T-helper 1 cell treated with Interleukin-12 subunit alpha and Interleukin-12 subunit beta and Interleukin-4 antibody, amounts not matched to agents 30 μg/mL and 1 μg/mL, for 36 hours (primary cell): ENCODE measurements around the gene RNF157.

Experiments
- H3K27ac Mint-ChIP-seq: one replicate; pipeline ENCODE4 v1.8.0; 2021; ENCODE audit warnings: mild to moderate bottlenecking, mixed read lengths
- H3K27me3 Mint-ChIP-seq: one replicate; pipeline ENCODE4 v1.8.0; 2021; ENCODE audit warnings: low read depth, mixed read lengths
- H3K36me3 Mint-ChIP-seq: one replicate; pipeline ENCODE4 v1.8.0; 2021; ENCODE audit warnings: low read depth, mixed read lengths
- H3K4me1 Mint-ChIP-seq: one replicate; pipeline ENCODE4 v1.8.0; 2021; ENCODE audit warnings: low read depth, mixed read lengths
- H3K4me3 Mint-ChIP-seq: one replicate; pipeline ENCODE4 v1.8.0; 2021; ENCODE audit warnings: mild to moderate bottlenecking, moderate library complexity, mixed read lengths
- H3K9me3 Mint-ChIP-seq: one replicate; pipeline ENCODE4 v1.8.0; 2021; ENCODE audit warnings: mixed read lengths

The RNF157 gene

DNA sequence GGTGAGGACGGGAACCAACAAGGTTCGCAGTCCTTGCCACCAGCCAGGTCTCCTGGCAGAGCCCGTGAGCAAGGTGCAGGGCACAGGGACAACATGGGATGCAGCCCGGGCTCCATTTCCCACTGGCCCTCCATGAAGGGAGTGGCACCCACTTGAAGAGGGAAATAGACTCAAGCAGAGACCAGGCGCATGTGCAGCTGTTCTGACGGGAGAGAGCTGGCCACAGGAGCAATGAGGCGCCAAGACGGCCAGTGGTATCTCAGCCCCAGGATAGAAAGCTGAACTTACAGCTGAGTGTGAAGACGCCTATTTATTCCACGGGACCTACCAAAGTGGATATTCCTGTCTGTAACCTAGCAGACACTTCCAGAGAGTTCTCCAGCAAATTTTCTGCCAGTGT is 91.1 kb downstream of the RNF157 start:
- no peaks in the 10 kb centered on the region for H3K9me3 Mint-ChIP-seq
- no peaks in the 10 kb centered on the region for H3K27me3 Mint-ChIP-seq
- peaks cover 40% of the 10 kb centered on the region for H3K4me1 Mint-ChIP-seq
- H3K27ac Mint-ChIP-seq, result no peak overlapping the region
- H3K36me3 Mint-ChIP-seq, result peaks cover 58% of the 10 kb centered on the region
- H3K4me3 Mint-ChIP-seq, result no peak overlapping the region

DNA sequence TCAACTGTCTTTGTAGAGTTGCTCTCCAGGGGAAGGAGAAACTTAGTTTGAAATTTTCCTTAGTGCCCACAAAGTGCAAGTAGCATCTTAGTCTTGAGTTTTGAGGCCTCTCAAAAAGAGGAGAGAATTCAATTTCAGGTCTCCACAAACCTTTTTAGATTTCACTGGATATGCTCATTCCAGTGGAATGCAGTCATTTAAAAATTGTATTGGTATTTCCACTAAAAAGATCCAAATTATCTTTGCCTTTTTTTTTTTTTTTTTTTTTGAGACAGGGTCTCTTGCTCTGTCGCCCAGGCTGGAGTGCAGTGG is 92.3 kb downstream of the RNF157 start:
- Mint-ChIP-seq H3K27ac (no peak overlapping the region), H3K4me3 (no peak overlapping the region), H3K36me3 (peaks cover 57% of the 10 kb centered on the region), H3K9me3 (no peaks in the 10 kb centered on the region), H3K4me1 (peaks cover 41% of the 10 kb centered on the region), H3K27me3 (no peaks in the 10 kb centered on the region)

DNA sequence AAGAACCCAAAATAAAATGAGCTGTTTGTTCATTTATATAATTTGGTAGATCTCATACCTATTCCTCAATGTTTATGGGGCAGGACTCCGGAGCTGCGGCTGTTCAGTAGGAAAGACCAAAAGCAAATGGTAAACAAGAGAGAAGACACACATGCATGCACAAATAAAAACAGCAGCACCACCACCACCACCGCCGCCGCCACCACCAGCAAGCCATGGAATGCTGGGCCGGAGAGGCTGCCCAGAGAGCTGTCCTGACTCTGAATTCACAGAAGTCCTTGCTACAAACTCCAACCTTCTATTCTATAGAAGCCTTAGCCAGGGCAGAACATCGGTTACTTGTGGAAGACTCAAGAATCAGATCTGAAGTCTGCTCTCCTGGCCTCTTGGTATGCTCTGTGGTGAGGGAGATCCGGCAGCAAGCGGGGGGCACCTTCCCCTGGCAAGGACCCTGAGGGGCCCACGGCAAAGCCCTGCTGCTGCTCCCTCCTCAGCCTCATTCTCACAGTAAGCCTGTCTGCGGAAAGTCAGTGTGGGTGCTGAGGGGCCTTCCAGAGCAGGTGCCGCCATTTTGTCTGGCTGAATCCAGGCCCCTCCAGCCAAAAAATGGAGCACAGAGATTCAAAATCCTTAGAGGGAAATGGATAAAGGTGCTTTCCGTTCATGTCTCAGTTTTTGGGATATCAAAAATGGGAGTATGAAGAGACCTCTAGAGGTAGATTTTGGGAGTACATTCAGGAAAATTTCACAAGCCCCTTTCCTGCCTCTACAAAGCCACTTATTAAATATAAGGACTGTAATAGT is 92.9 kb downstream of the RNF157 start:
- H3K27me3 Mint-ChIP-seq, result no peaks in the 10 kb centered on the region
- H3K36me3 Mint-ChIP-seq, result peaks cover 55% of the 10 kb centered on the region
- no peak overlapping the region for H3K4me3 Mint-ChIP-seq
- peaks cover 45% of the 10 kb centered on the region for H3K4me1 Mint-ChIP-seq
- peak overlapping the region; percentile 26 for H3K27ac Mint-ChIP-seq
- H3K9me3 Mint-ChIP-seq, result no peaks in the 10 kb centered on the region

DNA sequence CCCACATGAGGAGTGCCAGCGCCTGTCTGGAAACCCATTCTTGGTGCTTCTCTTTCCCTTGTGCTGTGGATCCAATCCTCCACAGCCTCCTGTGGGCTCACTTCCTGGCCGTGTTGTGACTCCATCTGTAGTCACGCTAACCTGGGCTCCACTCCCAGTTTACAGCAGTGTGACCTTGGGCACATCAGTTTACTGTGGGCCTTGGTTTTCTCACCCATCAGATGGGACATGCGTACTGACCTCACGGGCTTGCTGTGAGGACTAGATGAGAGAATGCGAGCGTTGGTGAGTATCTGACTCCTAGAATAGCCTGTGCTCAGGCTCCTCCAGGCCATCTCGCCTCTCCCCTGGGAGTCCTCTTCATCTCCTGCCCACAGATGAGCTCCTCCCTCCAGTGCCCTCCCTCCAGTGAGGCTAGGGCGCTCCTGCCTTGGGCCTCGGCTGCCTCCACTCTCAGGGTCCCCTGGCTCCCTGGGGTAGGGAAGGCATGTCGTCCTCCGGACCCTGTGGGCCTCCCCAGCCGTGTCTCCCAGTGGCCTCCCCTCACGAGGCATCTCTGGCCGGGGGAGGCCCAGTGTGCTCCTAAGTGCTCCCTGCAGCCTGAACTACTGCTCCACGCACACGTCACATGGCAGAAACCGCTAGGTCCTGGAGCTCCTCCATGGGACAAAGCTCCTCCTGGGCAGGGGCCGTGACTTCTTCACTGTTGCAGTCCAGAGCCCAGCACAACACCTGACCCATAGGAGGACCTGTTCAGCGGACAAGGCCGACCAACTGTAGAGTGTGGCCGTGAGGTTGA is 94.0 kb downstream of the RNF157 start:
- Mint-ChIP-seq H3K27ac (peak overlapping the region; percentile 91), H3K9me3 (no peaks in the 10 kb centered on the region), H3K4me1 (peaks cover 39% of the 10 kb centered on the region), H3K4me3 (peak overlapping the region; percentile 39), H3K36me3 (peaks cover 44% of the 10 kb centered on the region), H3K27me3 (no peaks in the 10 kb centered on the region)

DNA sequence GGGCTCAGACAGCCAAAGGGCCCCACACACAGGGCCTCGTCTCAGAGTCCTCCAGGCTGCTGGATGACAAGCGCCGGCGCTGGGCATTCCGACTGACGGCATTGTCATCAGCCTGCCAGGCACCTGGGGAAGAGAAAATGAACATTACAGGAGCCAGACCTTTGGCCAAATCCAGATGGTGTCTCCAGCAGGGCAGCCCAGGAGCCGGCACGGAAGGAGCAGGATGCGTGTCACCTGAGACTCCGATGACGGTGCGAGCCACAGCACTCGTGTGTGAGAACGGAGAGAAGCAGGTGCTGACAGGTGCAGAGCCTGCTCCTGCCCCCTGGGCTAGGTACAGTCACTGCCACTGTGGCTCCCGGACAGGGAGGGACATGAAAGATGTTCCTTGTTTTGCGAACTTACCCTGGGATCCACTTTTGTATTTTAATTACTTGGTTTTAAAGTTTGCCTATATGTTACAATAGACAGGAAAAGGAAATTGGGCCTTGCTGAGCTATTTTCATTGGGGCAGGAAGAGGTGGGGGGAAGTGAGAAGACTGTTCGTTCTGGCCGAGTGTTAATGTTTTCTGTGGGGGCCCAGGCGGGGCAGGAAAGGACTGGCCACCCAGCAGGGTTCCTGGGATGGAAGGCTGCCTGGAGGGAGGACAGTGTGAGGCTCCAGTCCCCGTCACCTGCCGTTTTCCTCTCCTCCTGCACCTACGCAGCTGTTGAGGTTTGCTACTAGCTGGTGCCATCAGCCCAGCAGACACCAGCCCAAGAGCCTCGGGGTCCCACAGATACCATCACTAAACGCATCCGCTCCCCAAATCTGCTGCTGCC is 94.9 kb downstream of the RNF157 start:
- H3K27me3 Mint-ChIP-seq, result peaks cover 3% of the 10 kb centered on the region
- H3K9me3 Mint-ChIP-seq, result no peaks in the 10 kb centered on the region
- peak overlapping the region; percentile 39 for H3K4me3 Mint-ChIP-seq
- peaks cover 39% of the 10 kb centered on the region for H3K36me3 Mint-ChIP-seq
- H3K27ac Mint-ChIP-seq, result peak overlapping the region; percentile 91
- H3K4me1 Mint-ChIP-seq, result peaks cover 39% of the 10 kb centered on the region

DNA sequence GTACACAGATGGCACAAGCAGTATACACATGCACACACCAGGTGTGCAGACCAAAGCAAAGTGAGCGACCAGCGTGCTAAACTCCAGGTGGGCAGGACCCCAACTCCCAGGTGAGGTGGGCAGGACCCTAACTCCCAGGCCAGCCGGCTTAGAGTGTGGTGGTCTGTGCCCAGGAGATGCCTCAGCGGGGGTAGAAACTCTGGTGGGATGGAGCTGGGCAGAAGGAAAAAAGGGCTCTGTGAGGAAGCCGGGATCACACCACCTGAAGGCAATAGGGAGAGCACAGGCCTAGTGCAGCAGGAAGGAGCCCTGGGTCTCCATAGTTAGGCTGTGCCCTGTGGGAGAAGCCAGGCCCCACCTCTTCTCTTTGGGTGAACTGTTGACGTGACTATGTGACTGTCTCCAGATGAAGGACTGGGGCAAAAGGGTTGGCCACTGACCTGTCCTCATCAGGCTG is 97.7 kb downstream of the RNF157 start:
- Mint-ChIP-seq H3K4me1 (peaks cover 41% of the 10 kb centered on the region), H3K9me3 (no peaks in the 10 kb centered on the region), H3K27me3 (peaks cover 16% of the 10 kb centered on the region), H3K27ac (peak overlapping the region; percentile 87), H3K36me3 (peaks cover 26% of the 10 kb centered on the region), H3K4me3 (peak overlapping the region; percentile 55)

DNA sequence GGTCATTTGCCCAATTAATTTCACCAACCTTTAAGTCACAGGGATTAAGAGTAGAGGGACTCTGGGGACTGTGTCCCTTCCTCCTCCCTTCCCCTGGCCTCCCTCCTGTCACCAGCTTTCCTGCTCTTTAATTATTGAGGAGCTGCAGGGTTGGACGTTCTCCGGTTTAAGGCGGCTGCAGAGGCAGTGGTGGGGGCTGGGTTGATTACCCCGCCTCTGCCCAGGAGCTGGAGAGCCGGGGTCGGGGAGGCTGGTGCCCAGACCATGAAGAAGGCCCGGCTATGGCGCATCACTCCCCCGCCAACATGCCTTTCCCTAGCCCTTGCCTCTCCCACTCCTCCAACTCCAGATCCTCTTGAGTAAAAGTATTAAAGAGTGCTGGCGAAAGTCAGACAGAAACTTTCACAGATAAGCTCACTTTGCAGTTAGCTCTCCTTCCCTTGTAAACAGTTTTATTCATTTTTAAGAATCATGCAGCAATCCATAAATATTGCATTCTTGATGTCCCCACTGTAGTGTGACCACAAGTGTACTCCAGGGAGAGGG is 98.2 kb downstream of the RNF157 start:
- H3K27ac Mint-ChIP-seq, result peak overlapping the region; percentile 87
- peak overlapping the region; percentile 65 for H3K4me3 Mint-ChIP-seq
- H3K27me3 Mint-ChIP-seq, result peaks cover 16% of the 10 kb centered on the region
- H3K36me3 Mint-ChIP-seq, result peaks cover 22% of the 10 kb centered on the region
- peaks cover 41% of the 10 kb centered on the region for H3K4me1 Mint-ChIP-seq
- no peaks in the 10 kb centered on the region for H3K9me3 Mint-ChIP-seq

DNA sequence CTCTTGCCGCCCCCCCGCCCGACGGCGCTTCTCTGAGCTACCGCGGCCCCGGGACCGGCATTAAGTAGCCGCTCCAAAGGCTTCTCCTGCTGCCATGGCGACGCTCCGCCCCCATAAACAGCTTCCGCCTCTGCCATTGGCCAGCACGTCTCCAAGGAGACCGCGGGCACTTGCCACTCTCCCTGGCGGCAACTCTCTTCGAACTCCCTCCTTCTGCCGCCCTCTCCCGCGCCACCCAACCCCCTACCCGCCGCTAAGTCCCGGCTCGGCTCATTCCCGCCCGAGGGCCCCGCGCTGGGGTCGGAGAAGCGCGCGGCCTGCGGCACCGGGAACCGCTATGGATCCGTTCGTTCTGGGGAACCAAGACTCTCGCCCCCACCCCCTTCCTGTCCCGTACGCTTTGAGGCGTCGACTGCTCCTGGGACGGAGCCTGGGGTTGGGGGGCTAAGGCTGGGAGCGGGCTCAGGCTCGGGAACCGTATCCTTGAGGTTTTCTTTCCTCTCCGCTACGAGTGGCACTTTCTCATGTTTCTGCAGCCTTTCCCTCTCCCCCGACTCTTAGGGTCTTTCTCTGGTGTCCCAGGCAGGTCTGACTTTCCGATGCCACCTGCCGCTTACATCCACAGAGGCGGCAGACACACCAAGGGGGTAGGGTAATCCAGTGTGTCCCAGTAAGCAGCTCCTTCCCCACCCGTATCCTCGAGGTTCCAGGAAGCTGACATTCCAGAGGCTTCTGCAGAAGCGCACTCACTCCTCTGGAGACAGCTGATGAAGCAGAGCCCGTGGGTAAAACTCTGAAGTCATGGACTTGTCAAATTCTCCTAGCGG is 98.9 kb downstream of the RNF157 start, which contains the start of gene FOXJ1:
Gene FOXJ1, minus strand, starts transcription at position 34 of the 827 bp plus-strand sequence. CDS start 850 bp downstream, outside the sequence.
- peaks cover 16% of the 10 kb centered on the region for H3K27me3 Mint-ChIP-seq

DNA sequence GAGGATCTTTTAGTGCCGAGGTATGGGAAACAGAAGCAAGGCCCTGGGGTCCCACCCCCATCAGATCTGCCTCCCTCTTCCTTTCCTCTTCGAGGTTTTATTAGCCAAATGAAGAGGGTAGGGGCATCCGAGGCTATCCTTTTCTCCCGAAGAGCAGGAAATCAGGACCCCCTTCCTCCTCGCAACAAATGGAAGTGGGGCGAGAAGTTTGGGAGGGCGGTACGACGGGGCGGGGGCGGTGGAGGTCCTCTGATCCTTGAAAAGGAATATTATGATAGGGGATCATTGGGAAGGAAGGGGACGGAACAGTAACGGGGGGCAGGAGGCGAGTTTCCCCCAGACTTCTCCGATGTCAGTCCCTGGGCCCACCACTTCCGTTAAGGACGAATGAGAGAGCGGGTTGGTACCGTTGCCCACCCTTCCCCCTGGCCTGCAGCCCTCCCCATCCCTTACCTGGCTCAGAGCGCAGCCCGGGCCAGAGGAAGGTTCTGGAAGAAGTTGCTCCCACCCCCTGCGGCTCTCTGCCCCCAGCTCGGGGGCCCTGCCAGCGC is 99.6 kb downstream of the RNF157 start:
- H3K27ac Mint-ChIP-seq, result no peak overlapping the region
- peaks cover 18% of the 10 kb centered on the region for H3K36me3 Mint-ChIP-seq
- peaks cover 16% of the 10 kb centered on the region for H3K27me3 Mint-ChIP-seq
- peak overlapping the region; percentile 14 for H3K4me3 Mint-ChIP-seq
- peaks cover 37% of the 10 kb centered on the region for H3K4me1 Mint-ChIP-seq
- H3K9me3 Mint-ChIP-seq, result no peaks in the 10 kb centered on the region

More for the DNA sequence above, 98.9 kb downstream of the RNF157 start, which contains the start of gene FOXJ1:
- Mint-ChIP-seq H3K9me3 (no peaks in the 10 kb centered on the region), H3K27ac (peak within 1 kb of the TSS; percentile 26), H3K36me3 (peaks cover 18% of the 10 kb centered on the region), H3K4me3 (peak within 1 kb of the TSS; percentile 65), H3K4me1 (peaks cover 41% of the 10 kb centered on the region)

DNA sequence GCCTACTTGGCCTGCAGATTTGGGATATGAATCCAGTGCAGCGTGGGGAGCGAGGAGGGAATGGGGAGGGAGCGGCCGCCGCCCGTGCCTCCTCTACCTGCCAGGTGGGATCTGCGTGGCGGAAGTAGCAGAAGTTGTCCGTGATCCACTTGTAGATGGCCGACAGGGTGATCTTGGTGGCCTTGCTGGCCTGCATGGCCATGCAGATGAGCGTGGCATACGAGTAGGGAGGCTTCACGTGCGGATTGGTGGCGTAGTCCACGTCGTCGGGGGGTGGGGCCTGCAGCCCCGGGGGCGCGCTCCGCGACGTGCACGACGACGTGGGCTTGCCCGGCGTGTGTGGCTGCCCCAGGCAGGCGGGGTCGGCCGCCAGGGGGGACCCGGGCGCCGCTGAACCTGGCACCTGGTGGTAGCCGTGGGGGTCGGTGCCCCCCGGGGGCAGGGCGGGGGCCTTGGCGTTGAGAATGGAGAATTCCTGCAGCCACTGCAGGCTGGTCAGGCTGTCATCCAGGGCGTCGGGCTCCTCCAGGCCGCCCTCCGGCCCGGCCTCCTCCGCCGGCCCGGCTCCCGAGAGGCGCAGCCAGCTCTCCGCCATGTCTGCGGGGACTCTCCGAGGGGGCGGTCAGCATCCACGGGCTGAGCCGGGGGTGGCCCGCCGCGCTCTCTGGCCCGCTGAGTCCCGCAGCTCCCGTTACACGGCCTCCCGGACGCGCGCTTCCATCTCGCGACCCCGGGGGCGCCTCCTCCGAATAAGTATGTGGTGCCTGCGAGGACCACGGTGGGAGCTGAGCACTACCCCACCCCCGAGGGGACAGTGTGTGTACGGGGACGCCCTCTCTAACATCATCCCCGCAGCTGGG is 100.3 kb downstream of the RNF157 start:
- H3K27ac Mint-ChIP-seq, result no peak overlapping the region
- peaks cover 12% of the 10 kb centered on the region for H3K36me3 Mint-ChIP-seq
- H3K4me1 Mint-ChIP-seq, result peaks cover 33% of the 10 kb centered on the region

DNA sequence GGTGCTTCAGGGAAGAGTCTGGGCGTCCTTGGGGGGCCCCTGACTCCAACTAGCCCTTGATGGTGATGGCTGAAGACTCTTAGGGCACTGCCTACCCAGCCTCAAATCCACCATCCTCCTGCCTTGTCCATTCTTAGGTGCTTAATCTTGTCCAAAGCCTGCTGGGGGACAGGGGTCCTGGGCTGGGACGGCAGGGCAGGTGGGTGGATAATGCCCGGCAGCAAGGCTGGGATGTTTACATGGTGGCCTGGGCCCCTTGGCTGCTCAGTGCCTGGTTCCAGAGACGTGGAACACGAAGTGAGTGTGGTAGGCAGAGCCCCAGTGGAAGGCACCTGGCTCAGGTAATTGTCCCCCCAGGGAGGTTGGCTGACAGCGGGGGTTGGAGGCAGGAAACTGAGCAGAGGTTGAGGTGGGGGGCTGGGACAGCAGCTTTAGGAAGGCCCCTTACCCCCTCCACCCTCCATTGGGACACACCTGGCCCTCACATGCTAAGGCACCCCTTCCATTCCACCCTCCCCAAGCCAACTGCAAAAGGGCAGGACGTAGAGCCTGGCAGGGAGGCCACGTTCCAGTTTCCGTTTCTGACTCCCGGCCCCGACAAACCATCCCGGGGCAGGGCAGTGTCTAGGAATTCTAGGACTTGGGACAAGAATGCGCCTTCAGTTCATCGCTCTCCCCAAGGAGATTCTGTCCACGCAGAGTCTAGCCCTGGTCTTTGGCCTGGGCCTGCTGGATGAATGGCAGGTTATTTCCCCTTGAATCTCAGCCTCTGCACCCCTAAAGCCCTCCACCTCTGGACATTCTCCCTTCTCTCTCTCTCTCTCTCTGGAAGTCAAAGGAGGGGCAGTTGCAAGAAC is 101.2 kb downstream of the RNF157 start:
- no peak overlapping the region for H3K4me3 Mint-ChIP-seq
- H3K4me1 Mint-ChIP-seq, result peaks cover 27% of the 10 kb centered on the region
- peaks cover 16% of the 10 kb centered on the region for H3K27me3 Mint-ChIP-seq
- no peaks in the 10 kb centered on the region for H3K9me3 Mint-ChIP-seq
- H3K36me3 Mint-ChIP-seq, result peaks cover 7% of the 10 kb centered on the region
- no peak overlapping the region for H3K27ac Mint-ChIP-seq

More for the DNA sequence above, 100.3 kb downstream of the RNF157 start:
- Mint-ChIP-seq H3K9me3 (no peaks in the 10 kb centered on the region), H3K4me3 (peak overlapping the region; percentile 14), H3K27me3 (peaks cover 16% of the 10 kb centered on the region)
